ENCODE measurements around the gene SULT6B1. TPM values are rescaled to one million over a fixed set of nuclear protein-coding genes. Genes with fewer than 3 reads are reported as not detected.
A peak's percentile ranks its signal among the peaks of the same experiment; 100 is the strongest.

The SULT6B1 gene
- total RNA-seq, 1 donor from 2014 or later, result not detected

GRCh38 chr2:37146062-37146461 lies 42.4 kb downstream of the SULT6B1 start:
- peaks cover 20% of the 10 kb centered on the region for H3K36me3 Mint-ChIP-seq (ENCODE audit: low read depth, unreplicated experiment)
- no peak overlapping the region for H3K27ac Mint-ChIP-seq (ENCODE audit: unreplicated experiment)
- no peak overlapping the region for H3K4me3 Mint-ChIP-seq (ENCODE audit: unreplicated experiment)
- peaks cover 1% of the 10 kb centered on the region for H3K27me3 Mint-ChIP-seq (ENCODE audit: unreplicated experiment)
- H3K4me1 Mint-ChIP-seq (ENCODE audit: unreplicated experiment), result peaks cover 19% of the 10 kb centered on the region
- DNase-seq (ENCODE audit: low spot score), result no peak
- H3K9me3 Mint-ChIP-seq (ENCODE audit: unreplicated experiment), result no peaks in the 10 kb centered on the region
- no peak for TF ChIP-seq CTCF (IDR thresholded peaks at IDR 0.05; ENCODE audit: unreplicated experiment)

GRCh38 chr2:37143974-37144373 lies 44.5 kb downstream of the SULT6B1 start:
- Mint-ChIP-seq H3K27me3 (ENCODE audit: unreplicated experiment) (peaks cover 1% of the 10 kb centered on the region), H3K9me3 (ENCODE audit: unreplicated experiment) (no peaks in the 10 kb centered on the region), H3K36me3 (ENCODE audit: low read depth, unreplicated experiment) (peaks cover 26% of the 10 kb centered on the region), H3K4me3 (ENCODE audit: unreplicated experiment) (no peak overlapping the region), H3K4me1 (ENCODE audit: unreplicated experiment) (peaks cover 5% of the 10 kb centered on the region), H3K27ac (ENCODE audit: unreplicated experiment) (no peak overlapping the region)
- DNase-seq (ENCODE audit: low spot score), result no peak
- TF ChIP-seq CTCF (IDR thresholded peaks at IDR 0.05; ENCODE audit: unreplicated experiment), result no peak

GRCh38 chr2:37142546-37142945 lies 45.9 kb downstream of the SULT6B1 start:
- Mint-ChIP-seq H3K27ac (ENCODE audit: unreplicated experiment) (no peak overlapping the region), H3K4me3 (ENCODE audit: unreplicated experiment) (no peak overlapping the region), H3K36me3 (ENCODE audit: low read depth, unreplicated experiment) (peaks cover 24% of the 10 kb centered on the region), H3K9me3 (ENCODE audit: unreplicated experiment) (no peaks in the 10 kb centered on the region), H3K27me3 (ENCODE audit: unreplicated experiment) (peaks cover 1% of the 10 kb centered on the region), H3K4me1 (ENCODE audit: unreplicated experiment) (no peaks in the 10 kb centered on the region)
- peak; percentile 25 for TF ChIP-seq CTCF (IDR thresholded peaks at IDR 0.05; ENCODE audit: unreplicated experiment)
- no peak for DNase-seq (ENCODE audit: low spot score)

DNA sequence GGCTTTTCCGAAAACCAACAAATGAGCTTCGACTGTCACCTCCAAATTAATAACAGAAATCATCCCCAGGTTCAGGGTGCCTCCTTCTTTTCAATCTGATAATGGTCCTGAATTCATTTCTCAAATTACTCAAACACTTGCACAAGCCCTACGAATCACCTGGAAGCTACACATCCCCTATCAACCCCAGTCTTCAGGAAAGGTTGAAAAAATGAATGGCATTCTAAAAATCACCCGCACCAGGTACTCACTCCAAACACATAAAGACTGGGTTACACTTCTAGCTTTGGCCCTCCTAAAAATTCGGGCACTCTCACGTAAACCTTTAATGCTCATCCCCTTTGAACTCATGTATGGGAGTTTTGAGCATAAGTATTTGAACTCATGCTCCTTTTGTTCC lies 55.6 kb downstream of the SULT6B1 start:
- no peaks in the 10 kb centered on the region for H3K27me3 Mint-ChIP-seq (ENCODE audit: unreplicated experiment)
- H3K9me3 Mint-ChIP-seq (ENCODE audit: unreplicated experiment), result no peaks in the 10 kb centered on the region
- no peak for TF ChIP-seq CTCF (IDR thresholded peaks at IDR 0.05; ENCODE audit: unreplicated experiment)
- H3K27ac Mint-ChIP-seq (ENCODE audit: unreplicated experiment), result no peak overlapping the region
- H3K36me3 Mint-ChIP-seq (ENCODE audit: low read depth, unreplicated experiment), result peaks cover 51% of the 10 kb centered on the region
- H3K4me1 Mint-ChIP-seq (ENCODE audit: unreplicated experiment), result no peaks in the 10 kb centered on the region
- no peak overlapping the region for H3K4me3 Mint-ChIP-seq (ENCODE audit: unreplicated experiment)
- no peak for DNase-seq (ENCODE audit: low spot score)

DNA sequence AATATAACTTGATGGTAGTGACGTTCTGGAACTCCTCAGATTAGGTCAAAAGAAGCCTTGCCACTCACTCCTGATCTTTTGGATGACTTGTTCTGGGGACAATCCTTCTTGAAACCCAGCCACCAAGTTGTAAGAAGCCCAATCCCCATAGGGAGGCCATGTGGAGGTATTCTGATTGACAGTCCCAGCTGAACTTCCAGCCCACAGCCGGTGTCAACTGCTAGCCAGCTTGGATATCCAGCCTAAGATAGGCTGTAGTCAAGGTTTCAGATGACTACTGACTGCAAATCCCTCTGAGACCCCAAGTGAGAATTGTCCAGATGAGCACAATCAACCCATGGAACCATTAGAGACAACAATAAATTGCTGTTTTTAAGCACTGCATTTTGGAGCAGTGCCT lies 63.1 kb downstream of the SULT6B1 start:
- Mint-ChIP-seq H3K4me3 (ENCODE audit: unreplicated experiment) (no peak overlapping the region), H3K4me1 (ENCODE audit: unreplicated experiment) (peaks cover 2% of the 10 kb centered on the region), H3K27ac (ENCODE audit: unreplicated experiment) (no peak overlapping the region), H3K9me3 (ENCODE audit: unreplicated experiment) (no peaks in the 10 kb centered on the region), H3K36me3 (ENCODE audit: low read depth, unreplicated experiment) (peaks cover 46% of the 10 kb centered on the region), H3K27me3 (ENCODE audit: unreplicated experiment) (peaks cover 3% of the 10 kb centered on the region)
- no peak for DNase-seq (ENCODE audit: low spot score)
- TF ChIP-seq CTCF (IDR thresholded peaks at IDR 0.05; ENCODE audit: unreplicated experiment), result no peak

Data from endothelial cell (in vitro differentiated cells).